CD4-positive, alpha-beta memory T cell (primary cell): ENCODE results near the gene ABCC1. TPM values are rescaled to one million over a fixed set of nuclear protein-coding genes. Genes with fewer than 3 reads are reported as not detected.

Source experiments
- CTCF ChIA-PET: fragments of 350-600 bp; sonication (Branson Sonifier 250); formaldehyde crosslinking; loops from one replicate; lab custom pipeline; 2021; ENCODE audit warnings: inconsistent platforms; ENCODE audit not compliant: partially characterized antibody; lab: Charles Lee
- POLR2A ChIA-PET: fragments of 350-600 bp; sonication (Branson Sonifier 250); formaldehyde crosslinking; loops from one replicate; lab custom pipeline; 2021; ENCODE audit not compliant: partially characterized antibody; lab: Charles Lee
- DNase-seq, 5 donors: peaks; one replicate each; pipeline versions ENCODE4 v3.0.0 to v3.0.0-alpha.2; 2020 to 2022; ENCODE audit warnings: mixed read lengths in 1 of 5
- H3K27ac ChIP-seq: one replicate; pipeline ENCODE4 v1.7.0; 2013; ENCODE audit warnings: low read depth, low read length
- H3K27me3 ChIP-seq: 2 replicates; pipeline ENCODE4 v1.7.0; 2013; ENCODE audit warnings: mild to moderate bottlenecking, low read length, moderate library complexity; ENCODE audit not compliant: insufficient read depth
- H3K36me3 ChIP-seq: 2 replicates; pipeline ENCODE4 v1.7.0; 2013; ENCODE audit warnings: mild to moderate bottlenecking, low read length, moderate library complexity; ENCODE audit not compliant: insufficient read depth
- H3K4me1 ChIP-seq: 2 replicates; pipeline ENCODE4 v1.7.0; 2013; ENCODE audit warnings: mild to moderate bottlenecking, low read length, moderate library complexity; ENCODE audit not compliant: insufficient read depth
- H3K4me3 ChIP-seq, 2 donors: one replicate each; pipeline ENCODE4 v1.7.0; 2013; ENCODE audit warnings: low read length in 2 of 2, mild to moderate bottlenecking in 1 of 2
- H3K9me3 ChIP-seq, 2 donors: one replicate each; pipeline ENCODE4 v1.7.0; 2013; ENCODE audit warnings: low read length in 2 of 2, control low read depth in 1 of 2; ENCODE audit not compliant: control insufficient read depth in 1 of 2
- H3K27ac Mint-ChIP-seq, 7 donors: one replicate each; pipeline ENCODE4 v1.8.0; 2020 to 2021; ENCODE audit warnings: mixed read lengths in 7 of 7, mild to moderate bottlenecking in 6 of 7, inconsistent platforms in 3 of 7, moderate library complexity in 3 of 7
- H3K27me3 Mint-ChIP-seq, 2 donors: one replicate each; pipeline ENCODE4 v1.8.0; 2020 to 2021; ENCODE audit warnings: mixed read lengths in 2 of 2
- H3K36me3 Mint-ChIP-seq, 2 donors: one replicate each; pipeline ENCODE4 v1.8.0; 2020 to 2021; ENCODE audit warnings: mixed read lengths in 2 of 2, inconsistent platforms in 1 of 2, mild to moderate bottlenecking in 1 of 2
- H3K4me1 Mint-ChIP-seq, 4 donors: one replicate each; pipeline ENCODE4 v1.8.0; 2020 to 2021; ENCODE audit warnings: mixed read lengths in 4 of 4, mild to moderate bottlenecking in 1 of 4
- H3K4me3 Mint-ChIP-seq, 8 donors: one replicate each; pipeline ENCODE4 v1.8.0; 2020 to 2021; ENCODE audit warnings: mixed read lengths in 8 of 8, mild to moderate bottlenecking in 7 of 8, moderate library complexity in 6 of 8, inconsistent platforms in 3 of 8
- H3K9me3 Mint-ChIP-seq, 8 donors: one replicate each; pipeline ENCODE4 v1.8.0; 2020 to 2021; ENCODE audit warnings: mixed read lengths in 8 of 8, mild to moderate bottlenecking in 5 of 8, inconsistent platforms in 3 of 8, moderate library complexity in 1 of 8
- intact Hi-C: fragments of 100-400 bp; cut with micrococcal nuclease; formaldehyde crosslinking; loops from one replicate; pipeline ENCODE4 v1.15.1; 2023
- polyA plus RNA-seq, 2 donors: library from polyadenylated mRNA; unstranded; fragments of 300-500 nt; fragmentation: Illumina TruSeq; gene quantifications; one replicate each; pipeline ENCODE4 v1.2.3, GENCODE V29; 2021
- total RNA-seq, 2 experiments: library from RNA; stranded (reverse); gene quantifications; one replicate each; pipeline ENCODE4 v1.2.3, GENCODE V29; 2021

ABCC1 gene
- total and polyA plus RNA-seq, 4 experiments from 2014 or later, result 1.9 to 69.9 (median 34.2) TPM

GRCh38 chr16:15958703-15959348 is 9.4 kb downstream of the ABCC1 start:
- Mint-ChIP-seq H3K4me3 (peak overlapping the region in 5 of 8 donors; percentile 32 to 48 (median 40)), H3K36me3 (peaks cover 7 to 10% of the 10 kb centered on the region in 2 donors)

GRCh38 chr16:15960124-15960971 is 10.9 kb downstream of the ABCC1 start:
- H3K4me3 ChIP-seq, result peak overlapping the region in 1 of 2 donors; percentile 25
- ChIA-PET CTCF (interaction anchor here (1.6 kb wide), 1 partner anchor 10 kb away, joined by 7 read pairs; no protein-coding TSS in a partner anchor), POLR2A (interaction anchor here (0.6 to 3.3 kb wide), 8 partner anchors 8 to 129 kb away, joined by 3 to 24 read pairs (median 4); partner anchors contain the start of gene CEP20)
- no peak for DNase-seq
- intact Hi-C loops, result loop anchor here (2.0 kb wide), 1 partner anchor 72 kb away; no protein-coding TSS in a partner anchor
- Mint-ChIP-seq H3K4me3 (peak overlapping the region; percentile 68 to 93 (median 88)), H3K27ac (peak overlapping the region; percentile 94 to 100 (median 99)), H3K4me1 (peaks cover 55 to 87% (median 72%) of the 10 kb centered on the region in 4 donors), H3K27me3 (no peaks in the 10 kb centered on the region), H3K9me3 (peaks cover 0 to 8% (median 4%) of the 10 kb centered on the region in 8 donors), H3K36me3 (peaks cover 8 to 10% of the 10 kb centered on the region in 2 donors)
- no peaks in the 10 kb centered on the region for H3K36me3 ChIP-seq
- H3K27me3 ChIP-seq, result no peaks in the 10 kb centered on the region
- peaks cover 91% of the 10 kb centered on the region for H3K4me1 ChIP-seq
- H3K27ac ChIP-seq, result peak overlapping the region; percentile 96
- no peaks in the 10 kb centered on the region for H3K9me3 ChIP-seq

More at GRCh38 chr16:15958703-15959348, 9.4 kb downstream of the ABCC1 start:
- peaks cover 93% of the 10 kb centered on the region for H3K4me1 ChIP-seq
- Mint-ChIP-seq H3K9me3 (peaks cover 0 to 8% (median 2%) of the 10 kb centered on the region in 8 donors), H3K27me3 (no peaks in the 10 kb centered on the region), H3K4me1 (peaks cover 52 to 89% (median 73%) of the 10 kb centered on the region in 4 donors), H3K27ac (peak overlapping the region; percentile 94 to 100 (median 99))
- no peak overlapping the region for H3K4me3 ChIP-seq
- no peaks in the 10 kb centered on the region for H3K9me3 ChIP-seq
- ChIA-PET CTCF (interaction anchor here (1.6 kb wide), 1 partner anchor 8 kb away, joined by 7 read pairs; no protein-coding TSS in a partner anchor), POLR2A (interaction anchor here (0.7 to 3.3 kb wide), 3 partner anchors 8 to 70 kb away, joined by 3 to 24 read pairs (median 5); partner anchors contain the start of gene CEP20)
- peak overlapping the region; percentile 33 for H3K27ac ChIP-seq
- intact Hi-C loops, result no loop called here
- no peak for DNase-seq
- H3K27me3 ChIP-seq, result no peaks in the 10 kb centered on the region
- H3K36me3 ChIP-seq, result no peaks in the 10 kb centered on the region

- intact Hi-C loops, result loop anchor here (1.0 to 2.0 kb wide), 3 partner anchors 11 to 73 kb away; partner anchors contain the start of gene CEP20
- no peaks in the 10 kb centered on the region for H3K27me3 Mint-ChIP-seq
- peaks cover 0 to 8% (median 4%) of the 10 kb centered on the region in 8 donors for H3K9me3 Mint-ChIP-seq
- H3K36me3 ChIP-seq, result no peaks in the 10 kb centered on the region
- peak; percentile 86 to 94 (median 89) for DNase-seq
- peak overlapping the region; percentile 81 to 93 (median 88) for H3K4me3 Mint-ChIP-seq
- H3K36me3 Mint-ChIP-seq, result peaks cover 7 to 8% of the 10 kb centered on the region in 2 donors
- ChIA-PET CTCF (no interaction called here), POLR2A (interaction anchor here (0.6 to 3.3 kb wide), 4 partner anchors 11 to 73 kb away, joined by 3 to 24 read pairs (median 4); partner anchors contain the start of gene CEP20)
- H3K27ac Mint-ChIP-seq, result peak overlapping the region; percentile 94 to 100 (median 99)
- no peaks in the 10 kb centered on the region for H3K9me3 ChIP-seq
- H3K4me1 Mint-ChIP-seq, result peaks cover 56 to 86% (median 71%) of the 10 kb centered on the region in 4 donors
- H3K4me1 ChIP-seq, result peaks cover 83% of the 10 kb centered on the region
- H3K27ac ChIP-seq, result peak overlapping the region; percentile 96
- no peaks in the 10 kb centered on the region for H3K27me3 ChIP-seq
- H3K4me3 ChIP-seq, result peak overlapping the region; percentile 33 to 55
Observed at GRCh38 chr16:15961060-15961511, 11.7 kb downstream of the ABCC1 start.

GRCh38 chr16:15961571-15962090 is 12.2 kb downstream of the ABCC1 start:
- H3K9me3 ChIP-seq, result no peaks in the 10 kb centered on the region
- intact Hi-C loops, result loop anchor here (1.0 to 2.0 kb wide), 3 partner anchors 11 to 73 kb away; partner anchors contain the start of gene CEP20
- Mint-ChIP-seq H3K27ac (peak overlapping the region; percentile 94 to 100 (median 99)), H3K4me1 (peaks cover 52 to 82% (median 68%) of the 10 kb centered on the region in 4 donors), H3K27me3 (no peaks in the 10 kb centered on the region), H3K4me3 (peak overlapping the region; percentile 81 to 93 (median 88)), H3K9me3 (peaks cover 0 to 8% (median 4%) of the 10 kb centered on the region in 8 donors), H3K36me3 (peaks cover 7 to 8% of the 10 kb centered on the region in 2 donors)
- peak in 3 of 5 donors; percentile 68 to 74 (median 69) for DNase-seq
- H3K36me3 ChIP-seq, result no peaks in the 10 kb centered on the region
- CTCF ChIA-PET, result no interaction called here
- H3K4me3 ChIP-seq, result peak overlapping the region; percentile 33 to 55
- peak overlapping the region; percentile 96 for H3K27ac ChIP-seq
- peaks cover 78% of the 10 kb centered on the region for H3K4me1 ChIP-seq
- POLR2A ChIA-PET, result no interaction called here
- H3K27me3 ChIP-seq, result no peaks in the 10 kb centered on the region

GRCh38 chr16:15963307-15963910 is 14.0 kb downstream of the ABCC1 start:
- H3K27ac ChIP-seq, result peak overlapping the region; percentile 96
- H3K4me3 ChIP-seq, result no peak overlapping the region
- peaks cover 11 to 14% of the 10 kb centered on the region in 2 donors for H3K36me3 Mint-ChIP-seq
- peaks cover 52 to 88% (median 71%) of the 10 kb centered on the region in 4 donors for H3K4me1 Mint-ChIP-seq
- H3K9me3 ChIP-seq, result no peaks in the 10 kb centered on the region
- ChIA-PET POLR2A (no interaction called here), CTCF (no interaction called here)
- H3K27me3 Mint-ChIP-seq, result no peaks in the 10 kb centered on the region
- no peak for DNase-seq
- peak overlapping the region; percentile 15 to 73 (median 48) for H3K4me3 Mint-ChIP-seq
- H3K9me3 Mint-ChIP-seq, result peaks cover 0 to 8% (median 4%) of the 10 kb centered on the region in 8 donors
- intact Hi-C loops, result no loop called here
- H3K27ac Mint-ChIP-seq, result peak overlapping the region; percentile 94 to 100 (median 99)
- H3K36me3 ChIP-seq, result no peaks in the 10 kb centered on the region
- H3K4me1 ChIP-seq, result peaks cover 72% of the 10 kb centered on the region
- H3K27me3 ChIP-seq, result no peaks in the 10 kb centered on the region

GRCh38 chr16:15966420-15966819 is 17.0 kb downstream of the ABCC1 start:
- Histone ChIP-seq H3K4me3 (no peak overlapping the region), H3K9me3 (no peaks in the 10 kb centered on the region), H3K27me3 (no peaks in the 10 kb centered on the region), H3K36me3 (no peaks in the 10 kb centered on the region), H3K27ac (no peak overlapping the region), H3K4me1 (peaks cover 49% of the 10 kb centered on the region)
- Mint-ChIP-seq H3K4me3 (no peak overlapping the region), H3K27me3 (no peaks in the 10 kb centered on the region), H3K4me1 (peaks cover 35 to 63% (median 50%) of the 10 kb centered on the region in 4 donors), H3K27ac (peak overlapping the region in 5 of 7 donors; percentile 56 to 86 (median 80)), H3K36me3 (peaks cover 15 to 30% of the 10 kb centered on the region in 2 donors), H3K9me3 (peaks cover 0 to 9% (median 4%) of the 10 kb centered on the region in 8 donors)
- DNase-seq, result no peak
- CTCF ChIA-PET, result no interaction called here
- intact Hi-C loops, result no loop called here
- POLR2A ChIA-PET, result interaction anchor here (0.6 to 1.7 kb wide), 3 partner anchors 16 to 242 kb away, joined by 3 to 6 read pairs (median 3); no protein-coding TSS in a partner anchor
